PFSK-1 (cell line): Measurements from ENCODE around the gene CLEC4F.

Experiments used
- FOXP2 ChIP-seq: optimal IDR thresholded peaks from 2 replicates; pipeline ENCODE3; 2011; ENCODE audit warnings: borderline replicate concordance, control low read depth, inconsistent platforms; ENCODE audit not compliant: insufficient read depth; ENCODE audit errors: extremely low read length, extremely low read depth
- POLR2AphosphoS5 ChIP-seq: IDR thresholded peaks from 2 replicates; pipeline ENCODE4 v1.6.1; 2012; ENCODE audit warnings: low read depth, mild to moderate bottlenecking, control low read depth, low read length, moderate library complexity
- REST ChIP-seq, 2 experiments: IDR thresholded peaks; 2 replicates each; pipeline versions ENCODE4 v1.6.1 to v1.8.0; 2011 to 2012; ENCODE audit warnings: low read depth in 2 of 2, low read length in 2 of 2, control low read depth in 1 of 2, inconsistent platforms in 1 of 2, mild to moderate bottlenecking in 1 of 2, moderate library complexity in 1 of 2; ENCODE audit not compliant: insufficient read depth in 1 of 2
- SIN3A ChIP-seq: IDR thresholded peaks from 2 replicates; pipeline ENCODE4 v1.6.1; 2012; ENCODE audit warnings: mild to moderate bottlenecking, low read length, moderate library complexity, borderline replicate concordance; ENCODE audit not compliant: insufficient read depth
- TAF1 ChIP-seq: IDR thresholded peaks from 2 replicates; pipeline ENCODE4 v1.6.1; 2012; ENCODE audit warnings: low read length, control low read depth, borderline replicate concordance; ENCODE audit not compliant: insufficient read depth

Gene CLEC4F

GRCh38 chr2:70854411-70854810 lies 34.0 kb upstream of the CLEC4F start:
- TF ChIP-seq POLR2AphosphoS5 (no peak), SIN3A (no peak), TAF1 (no peak), REST (IDR thresholded peaks at IDR 0.05; ENCODE audit: insufficient read depth in 1 of 2, low read depth in 2 of 2, low read length in 2 of 2) (no peak), FOXP2 (no peak)

GRCh38 chr2:70852824-70853223 lies 32.4 kb upstream of the CLEC4F start:
- TF ChIP-seq REST (IDR thresholded peaks at IDR 0.05; ENCODE audit: insufficient read depth in 1 of 2, low read depth in 2 of 2, low read length in 2 of 2) = no peak
- no peak for TF ChIP-seq TAF1
- TF ChIP-seq SIN3A = no peak
- TF ChIP-seq FOXP2 = no peak
- no peak for TF ChIP-seq POLR2AphosphoS5

GRCh38 chr2:70851704-70852103 lies 31.3 kb upstream of the CLEC4F start:
- TF ChIP-seq TAF1 (no peak), FOXP2 (no peak), SIN3A (no peak), POLR2AphosphoS5 (no peak), REST (IDR thresholded peaks at IDR 0.05; ENCODE audit: insufficient read depth in 1 of 2, low read depth in 2 of 2, low read length in 2 of 2) (no peak)

- no peak for TF ChIP-seq FOXP2
- no peak for TF ChIP-seq SIN3A
- TF ChIP-seq REST (IDR thresholded peaks at IDR 0.05; ENCODE audit: insufficient read depth in 1 of 2, low read depth in 2 of 2, low read length in 2 of 2) = no peak
- no peak for TF ChIP-seq POLR2AphosphoS5
Observed at GRCh38 chr2:70850925-70851324, 30.5 kb upstream of the CLEC4F start.

GRCh38 chr2:70842401-70842800 lies 22.0 kb upstream of the CLEC4F start:
- no peak for TF ChIP-seq SIN3A
- TF ChIP-seq FOXP2 = no peak
- no peak for TF ChIP-seq REST (IDR thresholded peaks at IDR 0.05; ENCODE audit: insufficient read depth in 1 of 2, low read depth in 2 of 2, low read length in 2 of 2)
- TF ChIP-seq POLR2AphosphoS5 = no peak
- TF ChIP-seq TAF1 = no peak
